K562 (cell line): ENCODE measurements around the gene LILRB3. TPM values are rescaled to one million over a fixed set of nuclear protein-coding genes. Genes with fewer than 3 reads are reported as not detected.

ENCODE experiments used
- ARNT ChIP-seq, 2 experiments: fragments of 450-650 bp; IDR thresholded peaks; 2 replicates each; pipeline ENCODE4 v1.6.1; 2016; ENCODE audit warnings: mild to moderate bottlenecking in 1 of 2
- CHD4 ChIP-seq: fragments of 200-600 bp; sonication (generic); IDR thresholded peaks from 3 replicates; pipeline ENCODE4 v1.6.1; 2012; ENCODE audit warnings: low read depth, mild to moderate bottlenecking, mixed read lengths, low read length, inconsistent platforms; ENCODE audit not compliant: insufficient read depth, insufficient replicate concordance, poor library complexity, severe bottlenecking
- CSDE1 ChIP-seq, 2 experiments: fragments of 450-650 bp; IDR thresholded peaks; 2 replicates each; pipeline ENCODE4 v1.6.1; 2016; ENCODE audit warnings: mild to moderate bottlenecking in 1 of 2
- EZH2 ChIP-seq: IDR thresholded peaks from 2 replicates; pipeline ENCODE4 v1.6.1; 2012; ENCODE audit warnings: low read depth, mild to moderate bottlenecking, inconsistent platforms, low read length, borderline replicate concordance
- HNRNPUL1 ChIP-seq: fragments of 200-400 bp; formaldehyde crosslinking; IDR thresholded peaks from 2 replicates; pipeline ENCODE4 v1.6.1; 2017; ENCODE audit warnings: low read length
- NCOA4 ChIP-seq: fragments of 450-650 bp; IDR thresholded peaks from 2 replicates; pipeline ENCODE4 v1.6.1; 2018; ENCODE audit warnings: mild to moderate bottlenecking; ENCODE audit not compliant: partially characterized antibody
- NUFIP1 ChIP-seq: fragments of 450-650 bp; IDR thresholded peaks from 2 replicates; pipeline ENCODE4 v1.6.1; 2018; ENCODE audit not compliant: partially characterized antibody
- PTRF ChIP-seq: fragments of 450-650 bp; IDR thresholded peaks from 2 replicates; pipeline ENCODE4 v1.6.1; 2016; ENCODE audit warnings: mild to moderate bottlenecking, missing genetic modification characterization, missing compliant biosample characterization
- SMARCE1 ChIP-seq: fragments of 450-650 bp; IDR thresholded peaks from 2 replicates; pipeline ENCODE4 v1.7.1; 2016; ENCODE audit warnings: mild to moderate bottlenecking
- ZNF134 ChIP-seq: fragments of 250-450 bp; sonication (Bioruptor Pico); conservative IDR thresholded peaks from 2 replicates; pipeline ENCODE4 v1.4.0; 2020
- ZNF507 ChIP-seq: conservative IDR thresholded peaks from 2 replicates; pipeline ENCODE4 v1.6.1; 2017; ENCODE audit warnings: missing genetic modification characterization, missing compliant biosample characterization
- polyA plus RNA-seq, 8 experiments: library from polyadenylated mRNA; depleted of rRNA in 4 of 8; stranded (reverse) in 5 of 8; unstranded in 3 of 8; fragments of >200 nt; fragmentation: Nextera tagmentation in 2 of 8; fragmentation: Illumina TruSeq in 1 of 8; extraction: Ambion mirVana in 2 of 8; extraction: Trizol in 1 of 8; gene quantifications; 2 replicates each; pipeline versions ENCODE4 v1.2.1 to v1.2.3, GENCODE V29; 2011 to 2014; ENCODE audit warnings: inconsistent platforms in 1 of 8, missing spikeins in 1 of 8
- total RNA-seq, 7 experiments: library from RNA; depleted of rRNA in 6 of 7; stranded (reverse); fragments of >200 nt in 6 of 7; fragmentation: Illumina TruSeq in 2 of 7; extraction: Trizol in 2 of 7; gene quantifications; 2 replicates each; pipeline versions ENCODE4 v1.2.1 to v1.2.3, GENCODE V29; 2011 to 2021; ENCODE audit warnings: low replicate concordance in 1 of 7
- TF ChIP-seq, protein P1 (sequence below): fragments of 250-450 bp; sonication (Bioruptor Pico); IDR thresholded peaks from 2 replicates; pipeline ENCODE4 v1.9.0; 2021; ENCODE audit warnings: mild to moderate bottlenecking, inconsistent platforms
- TF ChIP-seq, protein P2 (sequence below): fragments of 450-650 bp; IDR thresholded peaks from 2 replicates; pipeline ENCODE4 v1.6.1; 2016; ENCODE audit warnings: low read depth
- TF ChIP-seq, protein P3 (sequence below): fragments of 450-650 bp; IDR thresholded peaks from 2 replicates; pipeline ENCODE4 v1.6.1; 2016; ENCODE audit warnings: borderline replicate concordance
- TF ChIP-seq, protein P4 (sequence below): sonication (generic); formaldehyde crosslinking; IDR thresholded peaks from 2 replicates; pipeline ENCODE4 v1.8.0; 2022; ENCODE audit warnings: missing genetic modification reagents, mild to moderate bottlenecking, borderline replicate concordance

LILRB3 gene
- total and polyA plus RNA-seq, 9 of the 15 experiments (the other 6 are each of a cell fraction or from before 2014, with no cell fraction given), result 0.01 to 0.09 TPM; not detected in 7

DNA sequence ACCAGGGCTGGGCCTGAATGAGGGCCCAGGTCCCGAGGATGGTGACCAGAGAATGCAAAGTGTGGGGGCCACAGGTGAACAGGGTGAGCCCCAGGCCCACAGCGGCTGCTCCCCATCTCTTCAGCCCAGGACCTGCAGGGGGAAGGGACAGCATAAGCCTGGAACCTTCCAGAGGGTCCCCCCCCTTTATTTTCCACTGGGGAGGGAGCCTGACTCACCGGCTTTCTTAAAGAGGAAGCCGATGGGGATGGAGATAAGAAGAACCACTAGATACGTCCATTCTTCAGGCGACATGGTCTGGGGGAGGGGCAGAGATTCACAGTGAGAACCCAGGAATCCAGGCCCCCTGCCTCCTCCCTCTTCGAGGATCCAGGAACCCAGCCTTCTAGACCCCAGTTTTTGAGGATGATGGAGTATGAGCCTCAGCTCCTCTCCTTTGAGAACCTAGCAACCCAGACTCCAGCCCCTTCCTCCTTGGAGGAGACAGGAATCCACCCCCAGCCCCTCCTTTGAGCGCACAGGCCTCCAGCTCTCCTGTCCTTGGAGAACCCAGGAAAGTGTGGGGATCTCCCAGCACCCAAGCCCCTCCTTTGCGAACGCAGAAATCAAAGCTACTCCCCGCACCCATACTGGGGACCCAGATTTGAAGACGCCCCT is 34.5 kb downstream of the LILRB3 start (continued):
- TF ChIP-seq, protein P1, sequence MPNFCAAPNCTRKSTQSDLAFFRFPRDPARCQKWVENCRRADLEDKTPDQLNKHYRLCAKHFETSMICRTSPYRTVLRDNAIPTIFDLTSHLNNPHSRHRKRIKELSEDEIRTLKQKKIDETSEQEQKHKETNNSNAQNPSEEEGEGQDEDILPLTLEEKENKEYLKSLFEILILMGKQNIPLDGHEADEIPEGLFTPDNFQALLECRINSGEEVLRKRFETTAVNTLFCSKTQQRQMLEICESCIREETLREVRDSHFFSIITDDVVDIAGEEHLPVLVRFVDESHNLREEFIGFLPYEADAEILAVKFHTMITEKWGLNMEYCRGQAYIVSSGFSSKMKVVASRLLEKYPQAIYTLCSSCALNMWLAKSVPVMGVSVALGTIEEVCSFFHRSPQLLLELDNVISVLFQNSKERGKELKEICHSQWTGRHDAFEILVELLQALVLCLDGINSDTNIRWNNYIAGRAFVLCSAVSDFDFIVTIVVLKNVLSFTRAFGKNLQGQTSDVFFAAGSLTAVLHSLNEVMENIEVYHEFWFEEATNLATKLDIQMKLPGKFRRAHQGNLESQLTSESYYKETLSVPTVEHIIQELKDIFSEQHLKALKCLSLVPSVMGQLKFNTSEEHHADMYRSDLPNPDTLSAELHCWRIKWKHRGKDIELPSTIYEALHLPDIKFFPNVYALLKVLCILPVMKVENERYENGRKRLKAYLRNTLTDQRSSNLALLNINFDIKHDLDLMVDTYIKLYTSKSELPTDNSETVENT (CRISPR knock-in tag), result no peak
- no peak for TF ChIP-seq NUFIP1
- TF ChIP-seq NCOA4, result no peak
- TF ChIP-seq, protein P2, sequence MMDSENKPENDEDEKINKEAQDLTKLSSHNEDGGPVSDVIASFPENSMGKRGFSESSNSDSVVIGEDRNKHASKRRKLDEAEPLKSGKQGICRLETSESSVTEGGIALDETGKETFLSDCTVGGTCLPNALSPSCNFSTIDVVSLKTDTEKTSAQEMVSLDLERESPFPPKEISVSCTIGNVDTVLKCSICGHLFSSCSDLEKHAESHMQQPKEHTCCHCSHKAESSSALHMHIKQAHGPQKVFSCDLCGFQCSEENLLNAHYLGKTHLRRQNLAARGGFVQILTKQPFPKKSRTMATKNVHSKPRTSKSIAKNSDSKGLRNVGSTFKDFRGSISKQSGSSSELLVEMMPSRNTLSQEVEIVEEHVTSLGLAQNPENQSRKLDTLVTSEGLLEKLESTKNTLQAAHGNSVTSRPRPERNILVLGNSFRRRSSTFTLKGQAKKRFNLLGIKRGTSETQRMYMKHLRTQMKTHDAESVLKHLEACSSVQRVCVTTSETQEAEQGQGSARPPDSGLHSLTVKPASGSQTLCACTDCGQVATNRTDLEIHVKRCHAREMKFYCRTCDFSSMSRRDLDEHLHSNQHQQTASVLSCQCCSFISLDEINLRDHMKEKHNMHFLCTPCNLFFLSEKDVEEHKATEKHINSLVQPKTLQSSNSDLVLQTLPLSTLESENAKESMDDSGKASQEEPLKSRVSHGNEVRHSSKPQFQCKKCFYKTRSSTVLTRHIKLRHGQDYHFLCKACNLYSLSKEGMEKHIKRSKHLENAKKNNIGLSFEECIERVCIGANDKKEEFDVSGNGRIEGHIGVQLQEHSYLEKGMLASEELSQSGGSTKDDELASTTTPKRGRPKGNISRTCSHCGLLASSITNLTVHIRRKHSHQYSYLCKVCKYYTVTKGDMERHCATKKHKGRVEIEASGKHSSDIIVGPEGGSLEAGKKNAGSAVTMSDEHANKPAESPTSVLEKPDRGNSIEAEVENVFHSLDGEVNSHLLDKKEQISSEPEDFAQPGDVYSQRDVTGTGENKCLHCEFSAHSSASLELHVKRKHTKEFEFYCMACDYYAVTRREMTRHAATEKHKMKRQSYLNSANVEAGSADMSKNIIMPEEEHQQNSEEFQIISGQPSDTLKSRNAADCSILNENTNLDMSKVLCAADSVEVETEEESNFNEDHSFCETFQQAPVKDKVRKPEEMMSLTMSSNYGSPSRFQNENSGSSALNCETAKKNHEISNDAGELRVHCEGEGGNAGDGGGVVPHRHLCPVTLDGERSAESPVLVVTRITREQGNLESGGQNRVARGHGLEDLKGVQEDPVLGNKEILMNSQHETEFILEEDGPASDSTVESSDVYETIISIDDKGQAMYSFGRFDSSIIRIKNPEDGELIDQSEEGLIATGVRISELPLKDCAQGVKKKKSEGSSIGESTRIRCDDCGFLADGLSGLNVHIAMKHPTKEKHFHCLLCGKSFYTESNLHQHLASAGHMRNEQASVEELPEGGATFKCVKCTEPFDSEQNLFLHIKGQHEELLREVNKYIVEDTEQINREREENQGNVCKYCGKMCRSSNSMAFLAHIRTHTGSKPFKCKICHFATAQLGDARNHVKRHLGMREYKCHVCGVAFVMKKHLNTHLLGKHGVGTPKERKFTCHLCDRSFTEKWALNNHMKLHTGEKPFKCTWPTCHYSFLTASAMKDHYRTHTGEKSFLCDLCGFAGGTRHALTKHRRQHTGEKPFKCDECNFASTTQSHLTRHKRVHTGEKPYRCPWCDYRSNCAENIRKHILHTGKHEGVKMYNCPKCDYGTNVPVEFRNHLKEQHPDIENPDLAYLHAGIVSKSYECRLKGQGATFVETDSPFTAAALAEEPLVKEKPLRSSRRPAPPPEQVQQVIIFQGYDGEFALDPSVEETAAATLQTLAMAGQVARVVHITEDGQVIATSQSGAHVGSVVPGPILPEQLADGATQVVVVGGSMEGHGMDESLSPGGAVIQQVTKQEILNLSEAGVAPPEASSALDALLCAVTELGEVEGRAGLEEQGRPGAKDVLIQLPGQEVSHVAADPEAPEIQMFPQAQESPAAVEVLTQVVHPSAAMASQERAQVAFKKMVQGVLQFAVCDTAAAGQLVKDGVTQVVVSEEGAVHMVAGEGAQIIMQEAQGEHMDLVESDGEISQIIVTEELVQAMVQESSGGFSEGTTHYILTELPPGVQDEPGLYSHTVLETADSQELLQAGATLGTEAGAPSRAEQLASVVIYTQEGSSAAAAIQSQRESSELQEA, result no peak
- no peak for TF ChIP-seq ZNF507 (tag)
- peak in 1 of 2 experiments; percentile 24; a peak in 1 of 4 replicates for TF ChIP-seq ARNT (IDR thresholded peaks at IDR 0.05)
- no peak for TF ChIP-seq HNRNPUL1
- TF ChIP-seq PTRF (tag), result no peak
- TF ChIP-seq, protein P3, sequence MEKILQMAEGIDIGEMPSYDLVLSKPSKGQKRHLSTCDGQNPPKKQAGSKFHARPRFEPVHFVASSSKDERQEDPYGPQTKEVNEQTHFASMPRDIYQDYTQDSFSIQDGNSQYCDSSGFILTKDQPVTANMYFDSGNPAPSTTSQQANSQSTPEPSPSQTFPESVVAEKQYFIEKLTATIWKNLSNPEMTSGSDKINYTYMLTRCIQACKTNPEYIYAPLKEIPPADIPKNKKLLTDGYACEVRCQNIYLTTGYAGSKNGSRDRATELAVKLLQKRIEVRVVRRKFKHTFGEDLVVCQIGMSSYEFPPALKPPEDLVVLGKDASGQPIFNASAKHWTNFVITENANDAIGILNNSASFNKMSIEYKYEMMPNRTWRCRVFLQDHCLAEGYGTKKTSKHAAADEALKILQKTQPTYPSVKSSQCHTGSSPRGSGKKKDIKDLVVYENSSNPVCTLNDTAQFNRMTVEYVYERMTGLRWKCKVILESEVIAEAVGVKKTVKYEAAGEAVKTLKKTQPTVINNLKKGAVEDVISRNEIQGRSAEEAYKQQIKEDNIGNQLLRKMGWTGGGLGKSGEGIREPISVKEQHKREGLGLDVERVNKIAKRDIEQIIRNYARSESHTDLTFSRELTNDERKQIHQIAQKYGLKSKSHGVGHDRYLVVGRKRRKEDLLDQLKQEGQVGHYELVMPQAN, result 0 out of 2 replicates have a peak, but pooled peaks have one; percentile 7
- TF ChIP-seq ZNF134 (CRISPR knock-in tag), result no peak
- no peak for TF ChIP-seq EZH2
- TF ChIP-seq SMARCE1, result peak; percentile 94
- TF ChIP-seq CHD4, result no peak
- no peak for TF ChIP-seq CSDE1 (IDR thresholded peaks at IDR 0.05)
- TF ChIP-seq, protein P4, sequence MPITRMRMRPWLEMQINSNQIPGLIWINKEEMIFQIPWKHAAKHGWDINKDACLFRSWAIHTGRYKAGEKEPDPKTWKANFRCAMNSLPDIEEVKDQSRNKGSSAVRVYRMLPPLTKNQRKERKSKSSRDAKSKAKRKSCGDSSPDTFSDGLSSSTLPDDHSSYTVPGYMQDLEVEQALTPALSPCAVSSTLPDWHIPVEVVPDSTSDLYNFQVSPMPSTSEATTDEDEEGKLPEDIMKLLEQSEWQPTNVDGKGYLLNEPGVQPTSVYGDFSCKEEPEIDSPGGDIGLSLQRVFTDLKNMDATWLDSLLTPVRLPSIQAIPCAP (CRISPR knock-in tag), result no peak
